HepG2 (cell line): ENCODE results near the gene WDR27. TPM values are rescaled to one million over a fixed set of nuclear protein-coding genes. Genes with fewer than 3 reads are reported as not detected.

ENCODE experiments used
- CENPX ChIP-seq: sonication (generic); formaldehyde crosslinking; IDR thresholded peaks from 2 replicates; pipeline ENCODE4 v1.9.0; 2021; ENCODE audit warnings: mild to moderate bottlenecking, missing genetic modification reagents, moderate library complexity
- FOSL2 ChIP-seq: sonication (generic); formaldehyde crosslinking; IDR thresholded peaks from 2 replicates; pipeline ENCODE4 v1.4.0; 2020; ENCODE audit warnings: missing genetic modification reagents
- GABPB1 ChIP-seq: IDR thresholded peaks from 2 replicates; pipeline ENCODE4 v1.6.1; 2016; ENCODE audit warnings: mild to moderate bottlenecking, missing genetic modification reagents, moderate library complexity, missing compliant biosample characterization
- JUN ChIP-seq: sonication (generic); formaldehyde crosslinking; IDR thresholded peaks from 2 replicates; pipeline ENCODE4 v1.4.0; 2020; ENCODE audit warnings: mild to moderate bottlenecking, missing genetic modification reagents
- MED13 ChIP-seq: sonication (generic); formaldehyde crosslinking; IDR thresholded peaks from 2 replicates; pipeline ENCODE4 v1.5.0; 2020; ENCODE audit warnings: missing genetic modification reagents
- NR2F6 ChIP-seq, 2 experiments: IDR thresholded peaks; 2 replicates each; pipeline ENCODE4 v1.6.1; 2016; ENCODE audit warnings: antibody characterized with exemption in 1 of 2, mild to moderate bottlenecking in 1 of 2
- PAX8 ChIP-seq: sonication (generic); formaldehyde crosslinking; IDR thresholded peaks from 2 replicates; pipeline ENCODE4 v1.8.0; 2022; ENCODE audit warnings: mild to moderate bottlenecking, missing genetic modification reagents, borderline replicate concordance
- SKI ChIP-seq: fragments of 450-650 bp; IDR thresholded peaks from one replicate; pipeline ENCODE4 v1.6.1; 2018; ENCODE audit warnings: mild to moderate bottlenecking; ENCODE audit not compliant: partially characterized antibody
- SNAPC4 ChIP-seq: sonication (generic); formaldehyde crosslinking; IDR thresholded peaks from 2 replicates; pipeline ENCODE4 v1.4.0; 2020; ENCODE audit warnings: mild to moderate bottlenecking, missing genetic modification reagents
- SP5 ChIP-seq: IDR thresholded peaks from 2 replicates; pipeline ENCODE4 v1.6.1; 2016; ENCODE audit warnings: low read depth, borderline replicate concordance
- SRF ChIP-seq: IDR thresholded peaks from 2 replicates; pipeline ENCODE4 v1.6.1; 2011; ENCODE audit warnings: mild to moderate bottlenecking, low read depth, low read length, moderate library complexity
- TERF1 ChIP-seq: sonication (generic); formaldehyde crosslinking; IDR thresholded peaks from 2 replicates; pipeline ENCODE4 v1.8.0; 2022; ENCODE audit warnings: mild to moderate bottlenecking, missing genetic modification reagents, moderate library complexity
- THAP8 ChIP-seq: sonication (generic); formaldehyde crosslinking; IDR thresholded peaks from 2 replicates; pipeline ENCODE4 v1.5.1; 2020; ENCODE audit warnings: missing genetic modification reagents, mild to moderate bottlenecking, borderline replicate concordance
- ZBTB1 ChIP-seq: sonication (generic); formaldehyde crosslinking; IDR thresholded peaks from 2 replicates; pipeline ENCODE4 v1.4.0; 2020; ENCODE audit warnings: missing genetic modification reagents, borderline replicate concordance
- ZBTB25 ChIP-seq: IDR thresholded peaks from 2 replicates; pipeline ENCODE4 v1.6.1; 2018; ENCODE audit warnings: missing genetic modification reagents
- ZNF121 ChIP-seq: sonication (generic); formaldehyde crosslinking; IDR thresholded peaks from 2 replicates; pipeline ENCODE4 v1.5.0; 2020; ENCODE audit warnings: mild to moderate bottlenecking, missing genetic modification reagents
- ZNF124 ChIP-seq: sonication (generic); formaldehyde crosslinking; IDR thresholded peaks from 2 replicates; pipeline ENCODE4 v1.4.0; 2020; ENCODE audit warnings: missing genetic modification reagents
- ZNF292 ChIP-seq: sonication (generic); formaldehyde crosslinking; IDR thresholded peaks from 2 replicates; pipeline ENCODE4 v1.8.1; 2022; ENCODE audit warnings: mild to moderate bottlenecking, low read depth, missing genetic modification reagents, borderline replicate concordance
- ZNF563 ChIP-seq: sonication (generic); formaldehyde crosslinking; IDR thresholded peaks from 2 replicates; pipeline ENCODE4 v1.8.0; 2022; ENCODE audit warnings: mild to moderate bottlenecking, moderate library complexity, missing genetic modification reagents
- ZNF850 ChIP-seq: sonication (generic); formaldehyde crosslinking; conservative IDR thresholded peaks from 2 replicates; pipeline ENCODE4 v1.9.0; 2021; ENCODE audit warnings: mild to moderate bottlenecking, missing genetic modification reagents
- polyA plus RNA-seq, 8 experiments: library from polyadenylated mRNA; depleted of rRNA in 3 of 8; stranded (reverse) in 7 of 8; unstranded in 1 of 8; fragments of >200 nt; fragmentation: Illumina TruSeq in 4 of 8; extraction: Trizol in 4 of 8; gene quantifications; 2 replicates each; pipeline versions ENCODE4 v1.2.1 to v1.2.3, GENCODE V29; 2011 to 2016; ENCODE audit warnings: low read depth in 4 of 8, missing spikeins in 1 of 8, mixed read lengths in 1 of 8; ENCODE audit not compliant: insufficient read depth in 1 of 8
- total RNA-seq, 5 experiments: library from RNA; depleted of rRNA; stranded (reverse); fragments of >200 nt; fragmentation: Illumina TruSeq; extraction: Trizol; gene quantifications; 2 replicates each; pipeline ENCODE4 v1.2.3, GENCODE V29; 2016; ENCODE audit warnings: low read depth in 1 of 5

The WDR27 gene
- total and polyA plus RNA-seq, 2 of the 13 experiments (the other 11 are each of a cell fraction or from before 2014, with no cell fraction given), result 34.1 to 80.3 TPM

GRCh38 chr6:169701954-169702839 is at the start of gene WDR27, which contains the start of gene C6orf120 (continued):
- TF ChIP-seq TERF1 (CRISPR knock-in tag), result no peak
- peak; percentile 66 for TF ChIP-seq ZNF292 (CRISPR knock-in tag)
- no peak for TF ChIP-seq SRF
- TF ChIP-seq THAP8 (CRISPR knock-in tag), result peak; percentile 97
- peak; percentile 7; the same call in 1 of the 2 replicates for TF ChIP-seq ZBTB1 (CRISPR knock-in tag)
- TF ChIP-seq ZNF124, result peak; percentile 70
- peak; percentile 76; the same call in 1 of the 2 replicates for TF ChIP-seq MED13 (CRISPR knock-in tag)
- no peak for TF ChIP-seq NR2F6 (IDR thresholded peaks at IDR 0.05)
- TF ChIP-seq NR2F6 (CRISPR knock-in tag; IDR thresholded peaks at IDR 0.05), result peak; percentile 75
- no peak for TF ChIP-seq ZNF850 (CRISPR knock-in tag)
- TF ChIP-seq GABPB1 (CRISPR knock-in tag), result peak; percentile 96
- TF ChIP-seq SKI, result peak; percentile 24
- peak; percentile 69 for TF ChIP-seq FOSL2
- TF ChIP-seq ZNF121 (CRISPR knock-in tag), result peak; percentile 54; the same call in 1 of the 2 replicates
- TF ChIP-seq ZNF563 (CRISPR knock-in tag), result no peak; the same call in 1 of the 2 replicates
- TF ChIP-seq JUN (CRISPR knock-in tag), result peak; percentile 32; the same call in 1 of the 2 replicates
- TF ChIP-seq SP5 (CRISPR knock-in tag), result peak; percentile 82
- TF ChIP-seq PAX8 (CRISPR knock-in tag), result no peak
- TF ChIP-seq ZBTB25 (CRISPR knock-in tag), result peak; percentile 94
- no peak for TF ChIP-seq CENPX (CRISPR knock-in tag)
- 0 out of 2 replicates have a peak, but pooled peaks have one; percentile 5 for TF ChIP-seq SNAPC4 (CRISPR knock-in tag)
